GM21737 (cell line): ENCODE measurements around the gene USPL1.

Experiments used
- ATAC-seq: cut with Tn5 transposase; IDR thresholded peaks from one replicate; pipeline ENCODE4 v1.9.1; 2021; ENCODE audit warnings: mild to moderate bottlenecking, moderate library complexity; ENCODE audit not compliant: unreplicated experiment

The USPL1 gene

DNA sequence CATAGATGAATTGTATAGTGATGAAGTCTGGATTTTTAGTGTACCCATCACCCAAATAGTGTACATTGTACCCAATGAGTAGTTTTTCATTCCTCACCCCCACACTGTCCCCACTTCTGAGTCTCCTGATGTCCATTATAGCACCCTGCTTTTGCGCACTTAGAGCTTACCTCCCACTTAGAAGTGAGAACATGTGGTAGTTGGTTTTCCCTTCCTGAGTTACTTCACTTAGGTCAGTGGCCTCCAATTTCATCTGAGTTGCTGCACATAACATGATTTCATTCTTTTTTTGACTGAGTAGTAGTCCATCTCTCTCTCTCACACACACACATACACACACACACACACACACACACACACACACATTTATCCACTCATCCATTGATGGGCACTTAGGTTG is 74.4 kb downstream of the USPL1 start:
- ATAC-seq: no peak

DNA sequence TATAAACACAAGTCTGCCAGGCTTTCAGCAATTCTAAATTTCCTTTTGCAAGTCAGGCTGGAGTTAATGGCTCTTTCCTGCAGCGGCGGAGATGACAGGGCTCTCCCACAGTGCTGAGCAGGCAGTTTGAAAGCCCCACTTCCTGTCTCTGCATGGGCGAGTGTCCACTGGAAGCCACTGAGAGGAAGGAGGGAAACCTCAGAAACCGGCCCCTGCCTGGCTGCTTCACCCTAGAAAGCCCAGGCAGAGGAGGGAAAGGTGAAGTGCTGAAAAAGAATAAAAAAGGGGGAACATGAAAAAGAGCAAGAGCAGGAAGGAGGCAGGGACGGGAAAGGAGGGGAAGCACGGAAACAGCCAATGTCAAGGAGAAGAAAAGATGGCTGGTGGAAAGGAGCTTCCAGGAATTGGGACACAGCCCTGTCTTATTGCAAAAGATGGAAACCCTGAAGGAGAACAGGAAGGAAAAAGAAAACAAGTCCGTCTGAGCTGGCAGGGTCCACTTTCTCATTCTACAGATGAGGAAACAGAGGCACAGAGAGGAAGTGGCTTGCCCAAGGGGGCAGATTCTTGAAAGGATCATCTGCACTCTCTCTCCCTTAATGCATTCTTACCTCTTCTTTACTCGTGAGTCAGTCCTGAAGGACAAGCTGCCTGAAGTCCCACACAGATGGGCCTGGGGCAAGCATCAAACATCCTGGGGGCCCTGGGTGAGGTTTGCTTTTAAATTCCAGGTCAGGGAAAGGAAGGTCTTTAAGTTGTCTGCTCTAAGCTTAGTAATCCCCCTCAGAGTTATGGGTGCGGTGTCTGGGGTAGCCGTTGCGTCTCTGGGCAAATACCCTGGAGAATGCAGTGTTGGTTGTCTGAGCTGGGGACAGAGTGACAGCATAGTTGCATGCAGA is 78.8 kb downstream of the USPL1 start:
- ATAC-seq: no peak

DNA sequence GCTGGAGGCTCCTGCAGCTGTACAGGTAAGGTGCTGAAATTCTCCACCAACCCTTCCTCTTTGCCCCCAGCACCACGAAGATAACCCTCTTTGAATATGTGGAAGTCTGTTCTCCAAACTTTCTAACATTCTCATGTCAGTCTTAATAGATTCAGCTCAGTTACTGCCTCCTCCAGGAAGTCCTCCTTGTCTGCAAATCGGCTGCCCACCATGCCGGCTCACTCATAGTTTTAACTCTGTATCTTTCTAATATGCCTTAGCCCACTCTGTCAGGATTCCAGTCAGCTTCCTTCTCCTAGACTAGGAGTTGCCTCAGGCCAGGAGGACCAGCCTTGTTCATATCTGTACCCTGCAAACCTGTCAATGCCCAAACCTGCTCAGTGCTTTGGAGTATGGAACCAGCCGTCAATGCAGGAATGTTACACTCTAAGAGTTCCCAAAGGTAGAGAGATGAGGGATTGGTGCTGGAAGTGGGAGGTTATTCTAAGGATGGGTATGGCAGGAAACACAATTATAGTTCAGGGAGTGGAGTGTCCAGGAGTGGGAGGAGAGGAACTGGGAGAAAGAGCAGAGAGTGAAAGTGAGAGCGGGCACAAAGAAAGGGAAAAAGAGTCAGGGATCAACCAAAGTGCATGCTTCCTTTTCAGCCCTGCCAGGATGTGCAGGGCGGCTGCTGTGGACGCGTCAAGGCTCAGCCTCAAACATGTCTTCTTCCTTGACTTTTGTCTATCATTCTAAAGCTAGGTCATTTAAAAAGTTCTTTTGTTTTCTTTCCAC is 79.6 kb downstream of the USPL1 start:
- ATAC-seq: no peak

DNA sequence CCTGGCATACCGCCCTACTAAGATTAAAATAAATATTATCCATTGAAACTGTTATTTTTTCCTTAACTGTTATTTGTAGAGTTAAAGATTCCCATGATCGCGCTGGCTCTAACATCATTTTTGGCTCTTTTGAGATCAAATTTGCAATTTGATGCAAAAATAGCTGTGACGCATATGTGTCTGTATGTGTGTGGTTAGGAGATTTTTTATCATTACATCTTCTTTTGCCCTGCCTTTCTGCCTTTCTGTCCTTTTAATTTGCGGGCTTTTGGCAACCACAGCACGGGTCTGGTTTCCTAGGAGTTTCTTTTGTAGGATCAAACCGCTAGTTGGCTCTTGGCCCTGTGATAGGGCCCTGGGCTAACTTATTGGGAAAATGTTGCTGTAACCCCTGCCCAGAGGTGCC is 80.3 kb downstream of the USPL1 start:
- ATAC-seq: no peak

DNA sequence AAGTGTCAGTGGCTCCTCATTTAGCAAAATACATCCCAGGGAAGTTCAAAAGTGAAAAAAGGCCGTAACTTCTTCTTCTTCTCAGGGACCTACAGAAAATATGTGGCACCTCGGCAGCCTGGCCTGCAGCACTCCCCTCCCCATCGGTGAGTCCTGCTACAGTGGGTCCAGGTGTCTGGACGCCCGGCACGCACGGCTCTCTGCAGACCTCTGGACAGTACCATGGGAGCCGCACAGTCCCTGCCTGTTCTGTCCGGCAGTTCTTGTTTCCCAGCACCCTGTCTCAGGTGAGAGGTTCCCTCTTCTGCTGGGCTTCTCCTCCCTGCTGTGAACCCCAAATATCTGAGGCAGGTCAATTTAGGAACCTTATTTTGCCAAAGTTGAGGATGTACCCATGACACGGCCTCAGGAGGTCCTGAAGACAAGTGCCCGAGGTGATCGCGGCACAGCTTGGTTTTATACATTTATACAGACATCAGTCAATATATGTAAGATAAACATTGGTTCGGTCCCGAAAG is 80.8 kb downstream of the USPL1 start:
- ATAC-seq: no peak

DNA sequence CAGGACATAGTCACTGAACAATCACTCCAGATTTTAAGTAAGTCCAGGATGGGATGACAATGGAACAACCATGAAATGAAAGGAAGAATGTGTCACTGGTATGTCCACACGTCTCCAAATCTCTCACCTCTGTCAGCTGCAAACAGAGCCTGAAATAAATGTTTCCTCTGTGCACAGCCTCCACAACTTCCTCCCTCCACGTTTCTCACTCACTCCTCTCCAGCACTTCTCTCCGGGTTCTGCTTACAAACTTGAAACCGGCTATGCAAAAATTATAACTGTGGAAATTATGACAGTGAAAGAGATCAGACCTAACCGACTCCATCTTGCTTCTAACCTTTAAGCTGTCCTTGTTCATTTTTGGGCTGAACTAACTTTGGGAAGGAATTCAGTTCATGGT is 82.6 kb downstream of the USPL1 start:
- no peak for ATAC-seq

DNA sequence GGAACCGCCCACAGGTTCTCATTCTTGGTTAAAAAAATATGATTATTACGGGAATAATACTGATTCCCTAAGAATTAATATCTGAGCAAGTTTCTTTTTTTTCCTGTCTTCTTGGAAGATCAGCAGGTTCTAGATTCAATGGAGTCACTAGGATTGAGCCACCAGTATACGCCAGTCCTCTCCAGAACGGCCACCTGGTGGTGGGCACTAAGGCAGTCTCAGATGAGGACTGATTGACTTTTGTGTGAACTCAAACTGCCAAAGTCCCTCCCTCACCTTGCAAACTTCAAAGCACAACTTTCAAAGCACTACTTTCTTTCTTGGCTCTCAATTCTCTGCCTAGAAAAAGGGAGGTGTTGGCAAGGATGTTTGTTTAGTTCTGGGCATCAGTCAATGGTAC is 84.3 kb downstream of the USPL1 start:
- ATAC-seq: no peak

DNA sequence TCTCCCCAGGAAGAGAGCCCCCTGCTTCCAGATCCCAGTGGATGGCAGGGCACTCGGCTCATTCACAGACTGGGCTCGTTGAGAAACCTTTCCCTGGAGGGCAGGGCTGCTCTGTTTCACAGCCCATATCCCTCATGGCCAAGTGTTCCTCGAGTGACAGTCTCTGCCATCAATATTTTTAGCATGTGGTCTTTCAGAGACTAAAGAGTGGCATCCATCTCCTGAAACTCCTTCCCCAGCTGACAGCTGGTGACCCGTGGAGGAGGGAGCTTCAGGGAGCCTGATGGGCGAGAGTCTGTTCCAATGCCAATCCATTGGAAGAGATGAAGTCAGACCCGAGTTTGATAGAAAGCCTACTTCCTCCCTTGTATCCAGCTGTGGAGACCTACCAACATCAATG is 86.9 kb downstream of the USPL1 start:
- no peak for ATAC-seq

DNA sequence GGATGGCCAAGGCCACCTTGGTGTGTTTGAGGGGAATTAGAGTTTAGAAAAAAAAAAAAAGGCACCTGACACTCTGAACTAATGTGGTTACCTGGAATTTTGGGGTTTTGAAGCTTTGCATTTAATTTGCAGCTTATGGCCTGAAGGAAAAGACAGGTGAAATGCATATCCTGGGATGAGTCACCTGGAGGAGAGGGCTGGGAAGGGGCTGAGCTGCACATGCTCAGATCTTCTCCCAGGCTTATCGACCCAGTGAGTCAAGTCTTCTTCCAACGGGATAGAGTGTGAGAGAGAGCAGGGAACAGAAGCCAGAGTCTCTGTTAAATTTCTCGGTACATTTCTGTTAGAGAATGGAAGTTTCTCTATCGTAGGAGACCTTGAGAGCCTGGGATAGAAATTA is 88.0 kb downstream of the USPL1 start:
- no peak for ATAC-seq

DNA sequence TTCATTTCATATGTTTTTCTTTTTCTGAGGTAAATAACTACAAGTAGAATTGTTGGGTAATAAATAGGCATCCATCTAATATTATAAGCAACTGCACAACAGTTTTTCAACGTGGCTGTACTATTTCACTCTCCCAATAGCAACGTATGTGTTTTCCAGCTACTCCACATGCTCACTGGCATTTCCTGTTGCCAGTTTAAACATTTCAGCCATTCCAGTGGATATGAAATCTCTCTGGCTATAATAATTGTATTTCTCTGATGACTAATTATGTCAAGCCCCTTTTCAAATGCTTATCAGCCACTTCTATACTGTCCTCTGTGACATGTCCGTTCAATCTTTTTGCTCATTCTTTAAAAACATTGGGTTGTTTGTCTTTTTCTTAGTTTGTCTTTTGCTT is 90.8 kb downstream of the USPL1 start:
- no peak for ATAC-seq
